ENCODE data around the gene PPFIA4. TPM values are rescaled to one million over a fixed set of nuclear protein-coding genes. Genes with fewer than 3 reads are reported as not detected.

Gene PPFIA4
- total RNA-seq, 1 donor from 2014 or later = 5.6 TPM

GRCh38 chr1:203038891-203039608, 12.8 kb downstream of the PPFIA4 start:
- intact Hi-C loops (cut with micrococcal nuclease) = loop anchor here (1.0 to 5.0 kb wide), 4 partner anchors 24 to 228 kb away; no protein-coding TSS in a partner anchor

GRCh38 chr1:203039609-203040512, 13.6 kb downstream of the PPFIA4 start:
- intact Hi-C loops (cut with micrococcal nuclease) = loop anchor here (1.0 to 5.0 kb wide), 4 partner anchors 23 to 227 kb away; no protein-coding TSS in a partner anchor

- intact Hi-C loops (cut with micrococcal nuclease) = no loop called here
Measured at GRCh38 chr1:203040513-203041275, 14.4 kb downstream of the PPFIA4 start.

GRCh38 chr1:203041351-203041932, 15.2 kb downstream of the PPFIA4 start:
- intact Hi-C loops (cut with micrococcal nuclease) = no loop called here

- intact Hi-C loops (cut with micrococcal nuclease) = no loop called here
Measured at GRCh38 chr1:203043830-203044545, 17.7 kb downstream of the PPFIA4 start.

- intact Hi-C loops (cut with micrococcal nuclease) = no loop called here
Measured at GRCh38 chr1:203044546-203045250, 18.4 kb downstream of the PPFIA4 start.

- intact Hi-C loops (cut with micrococcal nuclease) = no loop called here
Measured at GRCh38 chr1:203045336-203045735, 19.0 kb downstream of the PPFIA4 start.

- intact Hi-C loops (cut with micrococcal nuclease) = no loop called here
Measured at GRCh38 chr1:203045821-203046594, 19.7 kb downstream of the PPFIA4 start.

GRCh38 chr1:203046984-203047630, 20.8 kb downstream of the PPFIA4 start:
- intact Hi-C loops (cut with micrococcal nuclease) = no loop called here

- intact Hi-C loops (cut with micrococcal nuclease) = no loop called here
Measured at GRCh38 chr1:203048086-203048485, 21.8 kb downstream of the PPFIA4 start.

GRCh38 chr1:203048555-203049051, 22.3 kb downstream of the PPFIA4 start:
- intact Hi-C loops (cut with micrococcal nuclease) = no loop called here

GRCh38 chr1:203049077-203049476, 22.8 kb downstream of the PPFIA4 start:
- intact Hi-C loops (cut with micrococcal nuclease) = no loop called here

- intact Hi-C loops (cut with micrococcal nuclease) = no loop called here
Measured at GRCh38 chr1:203049576-203050180, 23.4 kb downstream of the PPFIA4 start.

- intact Hi-C loops (cut with micrococcal nuclease) = no loop called here
Measured at GRCh38 chr1:203050826-203051225, 24.5 kb downstream of the PPFIA4 start.

- intact Hi-C loops (cut with micrococcal nuclease) = no loop called here
Measured at GRCh38 chr1:203051841-203052324, 25.6 kb downstream of the PPFIA4 start.

GRCh38 chr1:203052601-203053000, 26.3 kb downstream of the PPFIA4 start:
- intact Hi-C loops (cut with micrococcal nuclease) = no loop called here

GRCh38 chr1:203054184-203054583, 27.9 kb downstream of the PPFIA4 start:
- intact Hi-C loops (cut with micrococcal nuclease) = no loop called here

GRCh38 chr1:203054642-203055041, 28.4 kb downstream of the PPFIA4 start:
- intact Hi-C loops (cut with micrococcal nuclease) = no loop called here
